PFSK-1 (cell line): Measurements from ENCODE around the gene HTATIP2.
A peak's percentile ranks its signal among the peaks of the same experiment; 100 is the strongest.

Experiments used
- FOXP2 ChIP-seq: optimal IDR thresholded peaks from 2 replicates; pipeline ENCODE3; 2011; ENCODE audit warnings: borderline replicate concordance, control low read depth, inconsistent platforms; ENCODE audit not compliant: insufficient read depth; ENCODE audit errors: extremely low read length, extremely low read depth
- POLR2AphosphoS5 ChIP-seq: IDR thresholded peaks from 2 replicates; pipeline ENCODE4 v1.6.1; 2012; ENCODE audit warnings: low read depth, mild to moderate bottlenecking, control low read depth, low read length, moderate library complexity
- REST ChIP-seq, 2 experiments: IDR thresholded peaks; 2 replicates each; pipeline versions ENCODE4 v1.6.1 to v1.8.0; 2011 to 2012; ENCODE audit warnings: low read depth in 2 of 2, low read length in 2 of 2, control low read depth in 1 of 2, inconsistent platforms in 1 of 2, mild to moderate bottlenecking in 1 of 2, moderate library complexity in 1 of 2; ENCODE audit not compliant: insufficient read depth in 1 of 2
- SIN3A ChIP-seq: IDR thresholded peaks from 2 replicates; pipeline ENCODE4 v1.6.1; 2012; ENCODE audit warnings: mild to moderate bottlenecking, low read length, moderate library complexity, borderline replicate concordance; ENCODE audit not compliant: insufficient read depth
- TAF1 ChIP-seq: IDR thresholded peaks from 2 replicates; pipeline ENCODE4 v1.6.1; 2012; ENCODE audit warnings: low read length, control low read depth, borderline replicate concordance; ENCODE audit not compliant: insufficient read depth

HTATIP2 gene

GRCh38 chr11:20374741-20375300 lies 11.3 kb downstream of the HTATIP2 start:
- TF ChIP-seq TAF1 (no peak), POLR2AphosphoS5 (no peak)

- TF ChIP-seq POLR2AphosphoS5 (no peak), FOXP2 (no peak), REST (IDR thresholded peaks at IDR 0.05; ENCODE audit: insufficient read depth in 1 of 2, low read depth in 2 of 2, low read length in 2 of 2) (no peak), TAF1 (no peak), SIN3A (no peak)
Observed at GRCh38 chr11:20376162-20376730, 12.7 kb downstream of the HTATIP2 start.

GRCh38 chr11:20387261-20388095 lies 24.0 kb downstream of the HTATIP2 start, which contains the start of gene PRMT3:
Gene PRMT3, plus strand, starts transcription at chr11:20387716. Its CDS starts 31 bp downstream, at chr11:20387747.
- TF ChIP-seq FOXP2 (peak; percentile 93), SIN3A (no peak; the same call in 1 of the 2 replicates), TAF1 (peak; percentile 46; the same call in 1 of the 2 replicates), REST (IDR thresholded peaks at IDR 0.05; ENCODE audit: insufficient read depth in 1 of 2, low read depth in 2 of 2, low read length in 2 of 2) (0 out of 4 replicates have a peak, but pooled peaks of 1 of the 2 experiments have one; percentile 14), POLR2AphosphoS5 (peak; percentile 81)

- TF ChIP-seq REST (IDR thresholded peaks at IDR 0.05; ENCODE audit: insufficient read depth in 1 of 2, low read depth in 2 of 2, low read length in 2 of 2), result no peak
- 0 out of 2 replicates have a peak, but pooled peaks have one; percentile 25 for TF ChIP-seq TAF1
- TF ChIP-seq POLR2AphosphoS5, result no peak; the same call in none of the 2 replicates
- no peak for TF ChIP-seq SIN3A
- TF ChIP-seq FOXP2, result no peak
Observed at GRCh38 chr11:20388096-20389055, 24.9 kb downstream of the HTATIP2 start.
